Measurements from ENCODE around the gene FAM177A1. TPM values are rescaled to one million over a fixed set of nuclear protein-coding genes. Genes with fewer than 3 reads are reported as not detected.

The FAM177A1 gene
- total and polyA plus RNA-seq, 7 donors, result 26.3 to 171 (median 61.5) TPM

DNA sequence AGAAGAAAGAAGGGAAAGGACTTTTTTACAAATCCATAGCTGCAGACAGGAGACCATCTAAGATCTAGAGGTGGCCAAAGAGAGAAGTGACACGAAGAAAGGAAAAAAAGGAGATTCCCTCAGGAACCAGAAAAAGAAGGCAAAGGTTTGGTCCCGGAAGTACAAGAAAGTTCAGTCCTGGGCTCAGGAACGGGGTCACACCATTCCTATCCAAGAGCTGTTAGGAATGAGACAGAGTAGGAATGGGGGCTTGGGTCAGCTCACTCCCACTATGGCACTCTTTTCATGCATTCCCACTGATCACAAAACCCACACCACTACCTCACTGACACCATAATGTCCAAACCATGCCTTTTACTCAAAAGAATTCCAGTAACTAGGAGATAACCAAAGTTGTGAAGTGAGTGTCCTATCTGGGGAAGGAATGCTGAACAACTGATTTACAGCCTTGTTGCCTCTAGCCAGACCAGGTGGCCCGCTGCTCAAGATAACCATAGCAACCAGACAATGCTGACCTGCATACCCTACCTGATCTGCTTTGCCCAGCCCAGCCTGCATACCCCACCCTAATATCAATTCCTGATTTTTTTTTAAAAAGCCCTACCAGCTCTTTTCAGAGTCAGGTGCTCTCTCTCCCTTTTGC, 67.4 kb downstream of the FAM177A1 start:
- H3K4me1 ChIP-seq, result peaks cover 0 to 16% (median 2%) of the 10 kb centered on the region in 4 donors
- WGBS, 2 donors, result 96 to 97% methylated on average over 4 of the region's 4 CpGs
- H3K27ac ChIP-seq, result no peak overlapping the region
- DNase-seq, result no peak
- H3K27me3 ChIP-seq, result no peaks in the 10 kb centered on the region
- H3K36me3 ChIP-seq, result peaks cover 0 to 82% (median 30%) of the 10 kb centered on the region in 4 donors
- H3K4me3 ChIP-seq, result no peak overlapping the region
- intact Hi-C loops (cut with DNase I), result no loop called here
- H3K9me3 ChIP-seq, result no peaks in the 10 kb centered on the region
- no peak for TF ChIP-seq POLR2A (IDR thresholded peaks at IDR 0.05)
- no peak for TF ChIP-seq CTCF (IDR thresholded peaks at IDR 0.05)
- TF ChIP-seq EP300 (IDR thresholded peaks at IDR 0.05), result no peak
- no peak for TF ChIP-seq POLR2AphosphoS5 (IDR thresholded peaks at IDR 0.05)

- Histone ChIP-seq H3K27me3 (no peaks in the 10 kb centered on the region), H3K4me3 (no peak overlapping the region), H3K4me1 (peaks cover 0 to 16% (median 5%) of the 10 kb centered on the region in 4 donors), H3K36me3 (peaks cover 0 to 76% (median 26%) of the 10 kb centered on the region in 4 donors), H3K9me3 (no peaks in the 10 kb centered on the region), H3K27ac (no peak overlapping the region)
- no peak for DNase-seq
- intact Hi-C loops (cut with DNase I), result no loop called here
- TF ChIP-seq POLR2A (IDR thresholded peaks at IDR 0.05) (no peak), POLR2AphosphoS5 (IDR thresholded peaks at IDR 0.05) (no peak), CTCF (IDR thresholded peaks at IDR 0.05) (no peak), EP300 (IDR thresholded peaks at IDR 0.05) (no peak)
- WGBS, 2 donors, result 68 to 88% methylated on average over 2 of the region's 2 CpGs
These were observed 68.0 kb downstream of the FAM177A1 start for GRCh38 chr14:35114036-35114435.

- intact Hi-C loops (cut with DNase I), result no loop called here
- Histone ChIP-seq H3K36me3 (peaks cover 0 to 61% (median 9%) of the 10 kb centered on the region in 4 donors), H3K27ac (no peak overlapping the region), H3K27me3 (no peaks in the 10 kb centered on the region), H3K9me3 (no peaks in the 10 kb centered on the region), H3K4me1 (peaks cover 0 to 25% (median 18%) of the 10 kb centered on the region in 4 donors), H3K4me3 (no peak overlapping the region)
- no peak for DNase-seq
- no peak for TF ChIP-seq POLR2A (IDR thresholded peaks at IDR 0.05)
- TF ChIP-seq EP300 (IDR thresholded peaks at IDR 0.05), result no peak
- no peak for TF ChIP-seq POLR2AphosphoS5 (IDR thresholded peaks at IDR 0.05)
- TF ChIP-seq CTCF (IDR thresholded peaks at IDR 0.05), result no peak
- 95 to 96% methylated on average over 4 of the region's 4 CpGs for WGBS, 2 donors
These were observed 70.2 kb downstream of the FAM177A1 start for GRCh38 chr14:35116242-35116641.

GRCh38 chr14:35117112-35117511, 71.0 kb downstream of the FAM177A1 start:
- 94 to 96% methylated on average over 2 of the region's 2 CpGs for WGBS, 2 donors
- no peak overlapping the region for H3K27ac ChIP-seq
- intact Hi-C loops (cut with DNase I), result no loop called here
- peaks cover 0 to 25% (median 18%) of the 10 kb centered on the region in 4 donors for H3K4me1 ChIP-seq
- no peak overlapping the region for H3K4me3 ChIP-seq
- no peak for DNase-seq
- H3K27me3 ChIP-seq, result no peaks in the 10 kb centered on the region
- TF ChIP-seq CTCF (IDR thresholded peaks at IDR 0.05) (no peak), POLR2AphosphoS5 (IDR thresholded peaks at IDR 0.05) (no peak), EP300 (IDR thresholded peaks at IDR 0.05) (no peak), POLR2A (IDR thresholded peaks at IDR 0.05) (no peak)
- H3K9me3 ChIP-seq, result no peaks in the 10 kb centered on the region
- peaks cover 0 to 52% (median 6%) of the 10 kb centered on the region in 4 donors for H3K36me3 ChIP-seq

Data from sigmoid colon (tissue), 7 donors.